ENCODE measurements around the gene VTI1A.

DNA sequence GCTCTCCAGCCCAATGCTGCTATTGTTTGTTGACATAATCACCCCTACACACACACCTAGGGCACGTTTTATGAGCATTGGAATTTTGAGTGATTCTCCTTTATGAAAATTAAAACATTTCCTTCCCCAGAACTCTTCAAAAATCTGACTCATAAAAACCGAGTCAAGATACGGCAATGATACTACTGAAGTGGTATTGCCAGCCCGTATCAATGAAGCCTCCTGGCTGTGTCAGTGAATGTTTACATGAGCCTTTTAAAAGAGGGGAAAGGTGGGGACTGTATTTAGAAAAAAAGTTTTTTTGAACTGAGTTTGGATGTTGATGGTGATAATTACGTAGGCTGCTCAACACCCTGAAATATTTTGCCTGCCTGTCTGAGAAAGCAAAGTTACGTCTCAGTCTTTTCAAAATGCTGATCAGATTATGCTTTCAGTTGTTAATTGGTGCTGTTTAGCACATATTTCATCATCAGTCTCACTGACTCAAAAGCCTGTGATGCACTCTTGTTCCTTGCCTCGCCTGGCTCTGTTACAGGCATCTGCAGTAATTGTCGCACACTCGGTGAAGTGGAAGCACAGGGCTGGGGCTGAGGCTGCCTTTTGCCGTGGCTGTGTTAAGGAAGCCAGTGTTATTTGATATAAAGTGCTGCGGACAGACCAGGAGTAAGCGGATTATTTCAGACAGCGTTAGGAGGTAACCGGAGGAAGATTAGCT, 345.6 kb downstream of the VTI1A start:
- TF ChIP-seq POLR2A (IDR thresholded peaks at IDR 0.05) (no peak), CTCF (IDR thresholded peaks at IDR 0.05) (no peak)
